Measurements from ENCODE around the gene SIAE. TPM values are rescaled to one million over a fixed set of nuclear protein-coding genes. Genes with fewer than 3 reads are reported as not detected.

Gene SIAE
- total and polyA plus RNA-seq, 12 donors, result 17.9 to 92.9 (median 74.3) TPM

GRCh38 chr11:124716591-124716990, 43.1 kb upstream of the SIAE start:
- Histone ChIP-seq H3K9me3 (no peaks in the 10 kb centered on the region), H3K27ac (peak overlapping the region in 3 of 10 donors; percentile 31 to 68 (median 50)), H3K36me3 (no peaks in the 10 kb centered on the region), H3K4me3 (no peak overlapping the region), H3K27me3 (peaks cover 0 to 65% (median 28%) of the 10 kb centered on the region in 7 donors), H3K4me1 (peaks cover 4 to 24% (median 15%) of the 10 kb centered on the region in 9 donors)
- intact Hi-C loops (cut with DNase I), result loop anchor here in 1 of 10 donors (5.0 kb wide), 1 partner anchor 46 kb away; the partner anchor contains the start of gene ESAM
- ATAC-seq, result no peak
- no peak for DNase-seq
- WGBS, 2 donors, result 65 to 68% methylated on average over 3 of the region's 3 CpGs
- no peak for TF ChIP-seq CTCF (IDR thresholded peaks at IDR 0.05)

- peaks cover 0 to 9% (median 6%) of the 10 kb centered on the region in 9 donors for H3K4me1 ChIP-seq
- no peak overlapping the region for H3K4me3 ChIP-seq
- intact Hi-C loops (cut with DNase I), result no loop called here
- ATAC-seq (no peak), DNase-seq (no peak)
- no peaks in the 10 kb centered on the region for H3K36me3 ChIP-seq
- H3K9me3 ChIP-seq, result peaks cover 0 to 12% (median 3%) of the 10 kb centered on the region in 11 donors
- TF ChIP-seq CTCF (IDR thresholded peaks at IDR 0.05), result no peak
- H3K27me3 ChIP-seq, result peaks cover 0 to 31% (median 6%) of the 10 kb centered on the region in 7 donors
- WGBS, 2 donors, result 85 to 86% methylated on average over 3 of the region's 3 CpGs
- no peak overlapping the region for H3K27ac ChIP-seq
These were observed 38.9 kb upstream of the SIAE start for GRCh38 chr11:124712392-124712791.

GRCh38 chr11:124707829-124708228, 34.3 kb upstream of the SIAE start:
- peaks cover 0 to 4% (median 0%) of the 10 kb centered on the region in 7 donors for H3K27me3 ChIP-seq
- 86 to 92% methylated on average over 4 of the region's 4 CpGs for WGBS, 2 donors
- no peaks in the 10 kb centered on the region for H3K36me3 ChIP-seq
- ATAC-seq, result no peak
- no peak overlapping the region for H3K4me3 ChIP-seq
- DNase-seq, result no peak
- intact Hi-C loops (cut with DNase I), result no loop called here
- peaks cover 0 to 12% (median 3%) of the 10 kb centered on the region in 11 donors for H3K9me3 ChIP-seq
- no peaks in the 10 kb centered on the region for H3K4me1 ChIP-seq
- H3K27ac ChIP-seq, result no peak overlapping the region
- TF ChIP-seq CTCF (IDR thresholded peaks at IDR 0.05), result no peak

GRCh38 chr11:124700028-124700427, 26.5 kb upstream of the SIAE start:
- H3K4me3 ChIP-seq, result no peak overlapping the region
- H3K27ac ChIP-seq, result no peak overlapping the region
- H3K27me3 ChIP-seq, result peaks cover 0 to 4% (median 0%) of the 10 kb centered on the region in 7 donors
- H3K36me3 ChIP-seq, result no peaks in the 10 kb centered on the region
- peaks cover 0 to 11% (median 0%) of the 10 kb centered on the region in 11 donors for H3K9me3 ChIP-seq
- no peaks in the 10 kb centered on the region for H3K4me1 ChIP-seq
- ATAC-seq (no peak), DNase-seq (no peak)
- intact Hi-C loops (cut with DNase I), result no loop called here
- TF ChIP-seq CTCF (IDR thresholded peaks at IDR 0.05), result no peak

Data from heart right ventricle (tissue), 16 donors.